ENCODE results near the gene LRPAP1.
"Not testable (repeated sequence)": the region's sequence is repeated elsewhere in the genome, so short reads cannot be mapped to it uniquely, and the experiment has no call there.

Gene LRPAP1

DNA sequence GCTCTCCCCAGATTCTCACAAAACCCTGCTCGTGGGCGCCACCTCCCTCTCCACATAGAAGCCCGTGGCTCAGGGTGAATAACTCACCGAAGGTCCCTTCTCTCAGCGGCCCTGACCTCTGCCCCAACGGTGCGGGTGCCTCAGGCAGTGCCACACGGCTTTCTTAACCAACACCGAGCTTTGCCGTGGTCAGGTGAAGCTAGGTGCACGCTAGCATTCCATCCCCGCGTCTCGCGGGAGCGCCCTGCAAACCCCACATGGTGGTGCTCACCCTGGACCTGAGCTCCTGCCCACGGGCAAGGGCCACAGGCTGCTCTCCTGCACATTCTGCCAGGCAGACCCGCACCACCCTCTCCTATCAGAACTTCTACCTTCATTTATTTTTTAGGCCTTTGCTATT is 18.4 kb downstream of the LRPAP1 start:
- POLR2A ChIA-PET: no interaction called here
- peaks cover 6 to 90% (median 59%) of the 10 kb centered on the region in 4 experiments for H3K36me3 ChIP-seq (ENCODE audit: control insufficient read depth in 4 of 4, insufficient read depth in 4 of 4, low read length in 3 of 4)
- H3K4me1 ChIP-seq (ENCODE audit: control extremely low read depth in 1 of 4, control insufficient read depth in 4 of 4, insufficient read depth in 4 of 4, low read length in 3 of 4): peaks cover 0 to 3% (median 1%) of the 10 kb centered on the region in 4 experiments
- 96% methylated on average over 18 of the region's 18 CpGs for WGBS (ENCODE audit: insufficient coverage)
- H3K27me3 ChIP-seq (replicated peaks in 2 of 5; ENCODE audit: control insufficient read depth in 4 of 5, insufficient read depth in 5 of 5, low read length in 4 of 5): no peaks in the 10 kb centered on the region
- DNase-seq: no peak
- no peaks in the 10 kb centered on the region for H3K9me3 ChIP-seq (ENCODE audit: control extremely low read depth in 1 of 5, control insufficient read depth in 4 of 5, insufficient read depth in 2 of 5, low read depth in 1 of 5, low read length in 4 of 5)
- H3K4me3 ChIP-seq (ENCODE audit: control insufficient read depth in 1 of 7, extremely low read depth in 1 of 7, insufficient read depth in 4 of 7, low read depth in 2 of 7, low read length in 6 of 7): no peak overlapping the region
- CTCF ChIA-PET: no interaction called here
- no peak overlapping the region for H3K27ac ChIP-seq (ENCODE audit: insufficient read depth in 1 of 2, low read depth in 1 of 2, low read length in 2 of 2, poor library complexity in 1 of 2, severe bottlenecking in 2 of 2)

- over 99% methylated on average over 22 of the region's 22 CpGs for WGBS (ENCODE audit: insufficient coverage)
- ChIA-PET POLR2A (no interaction called here), CTCF (no interaction called here)
- no peak for DNase-seq
- H3K27me3 ChIP-seq (replicated peaks in 2 of 5; ENCODE audit: control insufficient read depth in 4 of 5, insufficient read depth in 5 of 5, low read length in 4 of 5): no peaks in the 10 kb centered on the region
- no peak overlapping the region for H3K4me3 ChIP-seq (ENCODE audit: control insufficient read depth in 1 of 7, extremely low read depth in 1 of 7, insufficient read depth in 4 of 7, low read depth in 2 of 7, low read length in 6 of 7)
- peaks cover 0 to 6% (median 2%) of the 10 kb centered on the region in 4 experiments for H3K4me1 ChIP-seq (ENCODE audit: control extremely low read depth in 1 of 4, control insufficient read depth in 4 of 4, insufficient read depth in 4 of 4, low read length in 3 of 4)
- H3K36me3 ChIP-seq (ENCODE audit: control insufficient read depth in 4 of 4, insufficient read depth in 4 of 4, low read length in 3 of 4): peaks cover 6 to 88% (median 54%) of the 10 kb centered on the region in 4 experiments
- H3K27ac ChIP-seq (ENCODE audit: insufficient read depth in 1 of 2, low read depth in 1 of 2, low read length in 2 of 2, poor library complexity in 1 of 2, severe bottlenecking in 2 of 2): no peak overlapping the region
- no peaks in the 10 kb centered on the region for H3K9me3 ChIP-seq (ENCODE audit: control extremely low read depth in 1 of 5, control insufficient read depth in 4 of 5, insufficient read depth in 2 of 5, low read depth in 1 of 5, low read length in 4 of 5)
Measured at GRCh38 chr4:3512719-3513118, 19.5 kb downstream of the LRPAP1 start.

DNA sequence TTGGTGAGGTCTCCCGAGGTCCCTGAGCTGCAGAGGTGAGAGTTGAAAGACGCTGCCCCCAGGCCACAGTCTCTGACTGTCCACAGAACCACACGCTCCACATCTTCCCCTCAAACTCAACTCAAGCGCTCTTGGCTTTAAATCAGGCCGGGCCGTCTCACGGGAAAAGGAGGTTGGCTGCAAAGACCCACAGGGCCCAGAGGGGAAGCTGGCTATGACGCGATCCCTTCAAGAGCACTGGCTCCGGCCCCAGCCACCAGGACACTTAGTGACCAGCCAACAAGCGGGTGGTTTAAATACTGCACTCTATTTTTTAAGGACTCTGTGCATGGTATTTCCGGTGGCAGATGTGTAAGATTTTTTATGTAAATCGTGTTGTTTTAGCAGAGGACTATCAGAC is 19.9 kb downstream of the LRPAP1 start:
- Histone ChIP-seq H3K27me3 (replicated peaks in 2 of 5; ENCODE audit: control insufficient read depth in 4 of 5, insufficient read depth in 5 of 5, low read length in 4 of 5) (no peaks in the 10 kb centered on the region), H3K4me3 (ENCODE audit: control insufficient read depth in 1 of 7, extremely low read depth in 1 of 7, insufficient read depth in 4 of 7, low read depth in 2 of 7, low read length in 6 of 7) (no peak overlapping the region), H3K36me3 (ENCODE audit: control insufficient read depth in 4 of 4, insufficient read depth in 4 of 4, low read length in 3 of 4) (peaks cover 5 to 83% (median 51%) of the 10 kb centered on the region in 4 experiments), H3K9me3 (ENCODE audit: control extremely low read depth in 1 of 5, control insufficient read depth in 4 of 5, insufficient read depth in 2 of 5, low read depth in 1 of 5, low read length in 4 of 5) (no peaks in the 10 kb centered on the region), H3K4me1 (ENCODE audit: control extremely low read depth in 1 of 4, control insufficient read depth in 4 of 4, insufficient read depth in 4 of 4, low read length in 3 of 4) (peaks cover 0 to 6% (median 2%) of the 10 kb centered on the region in 4 experiments), H3K27ac (ENCODE audit: insufficient read depth in 1 of 2, low read depth in 1 of 2, low read length in 2 of 2, poor library complexity in 1 of 2, severe bottlenecking in 2 of 2) (no peak overlapping the region)
- DNase-seq: no peak
- CTCF ChIA-PET: no interaction called here
- POLR2A ChIA-PET: no interaction called here
- 100% methylated on average over 13 of the region's 13 CpGs for WGBS (ENCODE audit: insufficient coverage)

GRCh38 chr4:3511601-3512000 is 20.6 kb downstream of the LRPAP1 start:
- H3K36me3 ChIP-seq (ENCODE audit: control insufficient read depth in 4 of 4, insufficient read depth in 4 of 4, low read length in 3 of 4): peaks cover 2 to 82% (median 49%) of the 10 kb centered on the region in 4 experiments
- DNase-seq; H3K4me1 ChIP-seq (ENCODE audit: control extremely low read depth in 1 of 4, control insufficient read depth in 4 of 4, insufficient read depth in 4 of 4, low read length in 3 of 4); H3K27ac ChIP-seq (ENCODE audit: insufficient read depth in 1 of 2, low read depth in 1 of 2, low read length in 2 of 2, poor library complexity in 1 of 2, severe bottlenecking in 2 of 2); POLR2A ChIA-PET; H3K9me3 ChIP-seq (ENCODE audit: control extremely low read depth in 1 of 5, control insufficient read depth in 4 of 5, insufficient read depth in 2 of 5, low read depth in 1 of 5, low read length in 4 of 5); H3K4me3 ChIP-seq (ENCODE audit: control insufficient read depth in 1 of 7, extremely low read depth in 1 of 7, insufficient read depth in 4 of 7, low read depth in 2 of 7, low read length in 6 of 7); H3K27me3 ChIP-seq (replicated peaks in 2 of 5; ENCODE audit: control insufficient read depth in 4 of 5, insufficient read depth in 5 of 5, low read length in 4 of 5): not testable (repeated sequence)
- WGBS (ENCODE audit: insufficient coverage): 100% methylated on average over 12 of the region's 27 CpGs
- CTCF ChIA-PET: interaction anchor here (1.3 kb wide), 1 partner anchor 16 kb away, joined by 3 read pairs; no protein-coding TSS in a partner anchor

- POLR2A ChIA-PET: no interaction called here
Measured at GRCh38 chr4:3511187-3511586, 21.0 kb downstream of the LRPAP1 start.

DNA sequence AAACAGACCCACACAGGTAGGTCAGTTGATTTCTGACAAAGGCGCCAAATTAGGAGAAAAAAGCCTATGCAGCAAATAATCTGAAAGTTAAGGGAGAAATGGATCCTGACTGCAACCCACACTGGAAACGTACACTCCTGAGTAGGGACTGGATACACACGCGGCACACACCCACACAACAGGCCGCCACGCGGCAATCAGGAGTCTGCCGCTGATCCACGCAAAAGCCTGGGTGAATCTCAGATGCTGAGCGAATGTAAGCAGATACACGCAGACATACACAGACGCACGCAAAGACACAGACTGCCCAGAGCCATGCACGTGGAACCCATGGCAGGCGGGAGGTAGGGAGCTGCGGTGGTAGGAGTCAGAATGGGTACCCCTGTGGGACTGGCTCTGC is 21.7 kb downstream of the LRPAP1 start:
- no peak for DNase-seq
- Histone ChIP-seq H3K4me3 (ENCODE audit: control insufficient read depth in 1 of 7, extremely low read depth in 1 of 7, insufficient read depth in 4 of 7, low read depth in 2 of 7, low read length in 6 of 7) (no peak overlapping the region), H3K27ac (ENCODE audit: insufficient read depth in 1 of 2, low read depth in 1 of 2, low read length in 2 of 2, poor library complexity in 1 of 2, severe bottlenecking in 2 of 2) (no peak overlapping the region), H3K4me1 (ENCODE audit: control extremely low read depth in 1 of 4, control insufficient read depth in 4 of 4, insufficient read depth in 4 of 4, low read length in 3 of 4) (peaks cover 0 to 6% (median 2%) of the 10 kb centered on the region in 4 experiments), H3K27me3 (replicated peaks in 2 of 5; ENCODE audit: control insufficient read depth in 4 of 5, insufficient read depth in 5 of 5, low read length in 4 of 5) (no peaks in the 10 kb centered on the region), H3K36me3 (ENCODE audit: control insufficient read depth in 4 of 4, insufficient read depth in 4 of 4, low read length in 3 of 4) (peaks cover 2 to 78% (median 42%) of the 10 kb centered on the region in 4 experiments), H3K9me3 (ENCODE audit: control extremely low read depth in 1 of 5, control insufficient read depth in 4 of 5, insufficient read depth in 2 of 5, low read depth in 1 of 5, low read length in 4 of 5) (no peaks in the 10 kb centered on the region)
- POLR2A ChIA-PET: no interaction called here
- WGBS (ENCODE audit: insufficient coverage): 86% methylated on average over 16 of the region's 16 CpGs
- CTCF ChIA-PET: interaction anchor here (0.6 to 1.3 kb wide), 2 partner anchors 14 to 16 kb away, joined by 3 read pairs; no protein-coding TSS in a partner anchor

More at GRCh38 chr4:3511187-3511586, 21.0 kb downstream of the LRPAP1 start:
- 100% methylated on average over 2 of the region's 6 CpGs for WGBS (ENCODE audit: insufficient coverage)
- Histone ChIP-seq H3K27ac (ENCODE audit: insufficient read depth in 1 of 2, low read depth in 1 of 2, low read length in 2 of 2, poor library complexity in 1 of 2, severe bottlenecking in 2 of 2) (no peak overlapping the region), H3K4me1 (ENCODE audit: control extremely low read depth in 1 of 4, control insufficient read depth in 4 of 4, insufficient read depth in 4 of 4, low read length in 3 of 4) (peaks cover 0 to 6% (median 2%) of the 10 kb centered on the region in 4 experiments), H3K36me3 (ENCODE audit: control insufficient read depth in 4 of 4, insufficient read depth in 4 of 4, low read length in 3 of 4) (peaks cover 2 to 78% (median 47%) of the 10 kb centered on the region in 4 experiments), H3K4me3 (ENCODE audit: control insufficient read depth in 1 of 7, extremely low read depth in 1 of 7, insufficient read depth in 4 of 7, low read depth in 2 of 7, low read length in 6 of 7) (no peak overlapping the region), H3K9me3 (ENCODE audit: control extremely low read depth in 1 of 5, control insufficient read depth in 4 of 5, insufficient read depth in 2 of 5, low read depth in 1 of 5, low read length in 4 of 5) (no peaks in the 10 kb centered on the region), H3K27me3 (replicated peaks in 2 of 5; ENCODE audit: control insufficient read depth in 4 of 5, insufficient read depth in 5 of 5, low read length in 4 of 5) (no peaks in the 10 kb centered on the region)
- no peak for DNase-seq
- CTCF ChIA-PET: interaction anchor here (1.3 kb wide), 1 partner anchor 15 kb away, joined by 3 read pairs; no protein-coding TSS in a partner anchor

GRCh38 chr4:3508542-3508941 is 23.7 kb downstream of the LRPAP1 start:
- no peak for DNase-seq
- CTCF ChIA-PET: no interaction called here
- Histone ChIP-seq H3K36me3 (ENCODE audit: control insufficient read depth in 4 of 4, insufficient read depth in 4 of 4, low read length in 3 of 4) (peaks cover 4 to 68% (median 43%) of the 10 kb centered on the region in 4 experiments), H3K4me3 (ENCODE audit: control insufficient read depth in 1 of 7, extremely low read depth in 1 of 7, insufficient read depth in 4 of 7, low read depth in 2 of 7, low read length in 6 of 7) (no peak overlapping the region), H3K27ac (ENCODE audit: insufficient read depth in 1 of 2, low read depth in 1 of 2, low read length in 2 of 2, poor library complexity in 1 of 2, severe bottlenecking in 2 of 2) (no peak overlapping the region), H3K4me1 (ENCODE audit: control extremely low read depth in 1 of 4, control insufficient read depth in 4 of 4, insufficient read depth in 4 of 4, low read length in 3 of 4) (peaks cover 0 to 6% (median 2%) of the 10 kb centered on the region in 4 experiments), H3K9me3 (ENCODE audit: control extremely low read depth in 1 of 5, control insufficient read depth in 4 of 5, insufficient read depth in 2 of 5, low read depth in 1 of 5, low read length in 4 of 5) (no peaks in the 10 kb centered on the region), H3K27me3 (replicated peaks in 2 of 5; ENCODE audit: control insufficient read depth in 4 of 5, insufficient read depth in 5 of 5, low read length in 4 of 5) (no peaks in the 10 kb centered on the region)
- WGBS (ENCODE audit: insufficient coverage): 78% methylated on average over 10 of the region's 10 CpGs
- POLR2A ChIA-PET: no interaction called here

Measured in common myeloid progenitor, CD34-positive (primary cell).